Liver (tissue), 9 donors: Measurements from ENCODE around the gene CRY1. TPM values are rescaled to one million over a fixed set of nuclear protein-coding genes. Genes with fewer than 3 reads are reported as not detected.

Source experiments
- DNase-seq: peaks from one replicate; pipeline ENCODE4 v3.0.0-alpha.2; 2017; ENCODE audit warnings: low spot score
- H3K27ac ChIP-seq, 2 donors: one replicate each; pipeline ENCODE4 v1.7.0; 2013; ENCODE audit warnings: inconsistent platforms in 2 of 2, low read length in 2 of 2, control low read depth in 1 of 2, low read depth in 1 of 2, mild to moderate bottlenecking in 1 of 2
- H3K27me3 ChIP-seq, 4 donors: one replicate each; pipeline versions ENCODE4 v1.6.1 to v1.7.0; 2013; ENCODE audit warnings: low read length in 3 of 4, inconsistent platforms in 1 of 4, mild to moderate bottlenecking in 1 of 4, moderate library complexity in 1 of 4; ENCODE audit not compliant: control insufficient read depth in 4 of 4, insufficient read depth in 4 of 4
- H3K36me3 ChIP-seq, 4 donors: one replicate each; pipeline versions ENCODE4 v1.6.1 to v1.7.0; 2013; ENCODE audit warnings: low read length in 3 of 4, mild to moderate bottlenecking in 3 of 4, low read depth in 1 of 4, moderate library complexity in 1 of 4; ENCODE audit not compliant: control insufficient read depth in 4 of 4, insufficient read depth in 3 of 4
- H3K4me1 ChIP-seq, 4 donors: one replicate each; pipeline versions ENCODE4 v1.6.1 to v1.7.0; 2013; ENCODE audit warnings: low read length in 3 of 4, mild to moderate bottlenecking in 3 of 4, moderate library complexity in 1 of 4; ENCODE audit not compliant: control insufficient read depth in 4 of 4, insufficient read depth in 4 of 4
- H3K4me3 ChIP-seq, 3 donors: one replicate each; pipeline versions ENCODE4 v1.6.1 to v1.7.0; 2013; ENCODE audit warnings: low read length in 3 of 3, control low read depth in 1 of 3, low read depth in 1 of 3, mild to moderate bottlenecking in 1 of 3
- H3K9ac ChIP-seq, 2 donors: one replicate each; pipeline ENCODE4 v1.7.0; 2013; ENCODE audit warnings: low read length in 2 of 2, mild to moderate bottlenecking in 2 of 2, moderate library complexity in 2 of 2, control low read depth in 1 of 2, low read depth in 1 of 2
- H3K9me3 ChIP-seq, 4 donors: one replicate each; pipeline versions ENCODE4 v1.6.1 to v1.7.0; 2013; ENCODE audit warnings: low read length in 3 of 4; ENCODE audit not compliant: control insufficient read depth in 4 of 4
- FOXA1 ChIP-seq: IDR thresholded peaks from 2 replicates; pipeline ENCODE4 v1.6.1; 2016; ENCODE audit warnings: antibody characterized with exemption
- FOXA2 ChIP-seq: IDR thresholded peaks from 2 replicates; pipeline ENCODE4 v1.6.1; 2016; ENCODE audit warnings: antibody characterized with exemption
- HNF4A ChIP-seq, 2 donors: conservative IDR thresholded peaks; 2 replicates each; pipeline ENCODE4 v1.6.1; 2016; ENCODE audit warnings: antibody characterized with exemption in 2 of 2, mild to moderate bottlenecking in 2 of 2
- JUND ChIP-seq, 2 donors: IDR thresholded peaks; 2 replicates each; pipeline ENCODE4 v1.6.1; 2016; ENCODE audit warnings: antibody characterized with exemption in 2 of 2
- MAX ChIP-seq: IDR thresholded peaks from 2 replicates; pipeline ENCODE4 v1.6.1; 2016; ENCODE audit warnings: antibody characterized with exemption
- RAD21 ChIP-seq, 2 donors: IDR thresholded peaks; 2 replicates each; pipeline ENCODE4 v1.6.1; 2016; ENCODE audit warnings: antibody characterized with exemption in 2 of 2, mild to moderate bottlenecking in 2 of 2
- REST ChIP-seq: IDR thresholded peaks from 2 replicates; pipeline ENCODE4 v1.6.1; 2016; ENCODE audit warnings: antibody characterized with exemption, mild to moderate bottlenecking
- SP1 ChIP-seq: IDR thresholded peaks from 2 replicates; pipeline ENCODE4 v1.6.1; 2018; ENCODE audit warnings: antibody characterized with exemption, mild to moderate bottlenecking
- TAF1 ChIP-seq: conservative IDR thresholded peaks from 2 replicates; pipeline ENCODE4 v1.6.1; 2016; ENCODE audit warnings: antibody characterized with exemption, mild to moderate bottlenecking
- ZBTB33 ChIP-seq: IDR thresholded peaks from 2 replicates; pipeline ENCODE4 v1.6.1; 2016; ENCODE audit warnings: antibody characterized with exemption
- WGBS: extraction: QIAGEN DNeasy Blood & Tissue Kit; methylation state at CpG from one replicate; pipeline ENCODE4 v1.1.7; 2013; 5-methylcytosine and 5-hydroxymethylcytosine counted together
- polyA plus RNA-seq, 2 donors: library from polyadenylated mRNA; stranded (reverse) in 1 of 2; unstranded in 1 of 2; fragments of 200-250 nt in 1 of 2; fragments of >200 nt in 1 of 2; fragmentation: Nextera tagmentation in 1 of 2; extraction: Ambion mirVana in 1 of 2; gene quantifications; one replicate each; pipeline versions ENCODE4 v1.2.1 to v1.2.3, GENCODE V29; 2013 to 2015
- total RNA-seq, 2 donors: library from RNA; depleted of rRNA; stranded (reverse); fragments of >200 nt; gene quantifications; one replicate each; pipeline ENCODE4 v1.2.3, GENCODE V29; 2014
- donor health status: healthy.
- donor health status: healthy.
- donor health status: healthy.
- donor health status: healthy.
- donor health status: healthy.

Gene CRY1
- total and polyA plus RNA-seq, 4 donors = 5.7 to 16.6 (median 10.1) TPM

GRCh38 chr12:106950591-106950990, 142.8 kb downstream of the CRY1 start:
- DNase-seq = no peak
- Histone ChIP-seq H3K4me1 (peaks cover 0 to 6% (median 2%) of the 10 kb centered on the region in 4 donors), H3K4me3 (no peak overlapping the region), H3K9ac (no peak overlapping the region), H3K27me3 (no peaks in the 10 kb centered on the region), H3K27ac (no peak overlapping the region), H3K9me3 (peaks cover 0 to 2% (median 0%) of the 10 kb centered on the region in 4 donors), H3K36me3 (no peaks in the 10 kb centered on the region)
- TF ChIP-seq REST (no peak), FOXA1 (no peak), TAF1 (no peak), FOXA2 (no peak), SP1 (no peak), ZBTB33 (no peak)
- WGBS = 99% methylated on average over 5 of the region's 5 CpGs

- DNase-seq = no peak
- Histone ChIP-seq H3K27me3 (no peaks in the 10 kb centered on the region), H3K4me1 (no peaks in the 10 kb centered on the region), H3K36me3 (no peaks in the 10 kb centered on the region), H3K27ac (no peak overlapping the region), H3K9me3 (peaks cover 0 to 2% (median 0%) of the 10 kb centered on the region in 4 donors), H3K4me3 (no peak overlapping the region), H3K9ac (no peak overlapping the region)
- TF ChIP-seq FOXA2 (no peak), MAX (no peak), HNF4A (conservative IDR thresholded peaks at IDR 0.05) (no peak), JUND (IDR thresholded peaks at IDR 0.05) (no peak), RAD21 (IDR thresholded peaks at IDR 0.05) (no peak), REST (no peak)
These were observed 145.9 kb downstream of the CRY1 start for GRCh38 chr12:106947461-106947860.
